Lower leg skin (tissue), 4 donors: ENCODE data around the gene ABLIM1. TPM values are rescaled to one million over a fixed set of nuclear protein-coding genes. Genes with fewer than 3 reads are reported as not detected.

Experiments used
- DNase-seq, 2 donors: peaks; one replicate each; pipeline ENCODE4 v3.0.0-alpha.2; 2019; ENCODE audit warnings: low spot score in 2 of 2
- H3K4me3 ChIP-seq: fragments of 200-600 bp; sonication (generic); 2 replicates; pipeline ENCODE4 v1.5.1; 2017; ENCODE audit warnings: mild to moderate bottlenecking, low read depth; ENCODE audit not compliant: poor library complexity, severe bottlenecking
- POLR2A ChIP-seq, 2 donors: fragments of 450-650 bp; IDR thresholded peaks; one replicate each; pipeline ENCODE4 v1.6.1; 2016 to 2017; ENCODE audit warnings: antibody characterized with exemption in 2 of 2, mild to moderate bottlenecking in 1 of 2, moderate library complexity in 1 of 2
- WGBS, 2 donors: methylation state at CpG; one replicate each; pipeline ENCODE4 v1.1.5; 2018; 5-methylcytosine and 5-hydroxymethylcytosine counted together
- intact Hi-C: fragments of 100-400 bp; cut with DNase I; formaldehyde crosslinking; loops from one replicate; pipeline ENCODE4 v1.15.0; 2023; ENCODE audit warnings: low total_unique reads
- total RNA-seq, 4 donors: library from RNA; depleted of rRNA; stranded (reverse); fragments of >200 nt; gene quantifications; one replicate each; pipeline ENCODE4 v1.1.0, GENCODE V29; 2016
- TF ChIP-seq, protein P1 (sequence below), 3 donors: fragments of 450-650 bp; IDR thresholded peaks; one replicate each; pipeline ENCODE4 v1.5.1; 2016; ENCODE audit warnings: antibody characterized with exemption in 3 of 3, mild to moderate bottlenecking in 3 of 3, moderate library complexity in 2 of 3

ABLIM1 gene
- total RNA-seq, 4 donors from 2014 or later: 171 to 258 (median 209) TPM

DNA sequence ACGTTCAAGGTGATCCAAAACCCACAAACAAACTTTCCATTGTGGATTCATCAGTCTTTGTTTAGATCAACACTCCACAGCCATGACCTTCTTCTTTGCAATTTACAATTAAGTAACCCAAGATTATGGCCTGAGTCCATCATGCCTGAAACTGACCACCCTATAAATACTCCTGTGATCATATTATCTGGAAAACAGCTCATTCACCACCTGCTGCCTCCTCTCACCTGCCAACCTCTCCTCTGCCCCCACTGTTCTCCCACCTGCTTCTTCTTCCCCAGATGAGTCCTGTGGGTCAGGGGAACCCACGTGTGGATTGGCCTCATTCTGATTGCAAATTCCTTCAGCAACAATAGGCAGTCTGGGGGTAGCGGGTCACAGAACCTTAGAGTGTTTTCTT is 81.4 kb downstream of the ABLIM1 start:
- TF ChIP-seq, protein P1, sequence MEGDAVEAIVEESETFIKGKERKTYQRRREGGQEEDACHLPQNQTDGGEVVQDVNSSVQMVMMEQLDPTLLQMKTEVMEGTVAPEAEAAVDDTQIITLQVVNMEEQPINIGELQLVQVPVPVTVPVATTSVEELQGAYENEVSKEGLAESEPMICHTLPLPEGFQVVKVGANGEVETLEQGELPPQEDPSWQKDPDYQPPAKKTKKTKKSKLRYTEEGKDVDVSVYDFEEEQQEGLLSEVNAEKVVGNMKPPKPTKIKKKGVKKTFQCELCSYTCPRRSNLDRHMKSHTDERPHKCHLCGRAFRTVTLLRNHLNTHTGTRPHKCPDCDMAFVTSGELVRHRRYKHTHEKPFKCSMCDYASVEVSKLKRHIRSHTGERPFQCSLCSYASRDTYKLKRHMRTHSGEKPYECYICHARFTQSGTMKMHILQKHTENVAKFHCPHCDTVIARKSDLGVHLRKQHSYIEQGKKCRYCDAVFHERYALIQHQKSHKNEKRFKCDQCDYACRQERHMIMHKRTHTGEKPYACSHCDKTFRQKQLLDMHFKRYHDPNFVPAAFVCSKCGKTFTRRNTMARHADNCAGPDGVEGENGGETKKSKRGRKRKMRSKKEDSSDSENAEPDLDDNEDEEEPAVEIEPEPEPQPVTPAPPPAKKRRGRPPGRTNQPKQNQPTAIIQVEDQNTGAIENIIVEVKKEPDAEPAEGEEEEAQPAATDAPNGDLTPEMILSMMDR (IDR thresholded peaks at IDR 0.05): no peak
- no peak for TF ChIP-seq POLR2A (IDR thresholded peaks at IDR 0.05)
- DNase-seq: no peak
- WGBS, 2 donors: 69 to 79% methylated on average over 3 of the region's 3 CpGs
- H3K4me3 ChIP-seq: no peak overlapping the region
- intact Hi-C loops: no loop called here

DNA sequence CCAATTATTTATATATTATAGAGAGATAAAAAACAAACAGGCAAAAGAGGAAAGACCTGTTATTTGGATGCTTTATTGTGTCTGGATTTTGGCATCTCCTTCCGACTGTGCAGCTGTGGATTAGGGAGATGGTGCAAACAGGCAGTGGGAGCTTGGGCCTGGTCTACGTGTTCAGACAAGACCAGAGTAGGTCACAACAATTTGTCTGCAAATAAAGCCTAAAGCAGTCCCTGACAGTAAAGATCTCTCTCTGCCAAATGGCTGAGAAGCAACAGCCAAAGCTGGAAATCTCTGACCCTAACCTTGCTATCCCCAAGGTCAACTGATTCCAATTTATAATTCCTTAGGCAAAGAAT is 82.0 kb downstream of the ABLIM1 start:
- TF ChIP-seq POLR2A (IDR thresholded peaks at IDR 0.05): no peak
- TF ChIP-seq, protein P1 (IDR thresholded peaks at IDR 0.05): no peak
- DNase-seq: no peak
- H3K4me3 ChIP-seq: no peak overlapping the region
- intact Hi-C loops: no loop called here
- WGBS, 2 donors: 38 to 39% methylated on average over 2 of the region's 2 CpGs

DNA sequence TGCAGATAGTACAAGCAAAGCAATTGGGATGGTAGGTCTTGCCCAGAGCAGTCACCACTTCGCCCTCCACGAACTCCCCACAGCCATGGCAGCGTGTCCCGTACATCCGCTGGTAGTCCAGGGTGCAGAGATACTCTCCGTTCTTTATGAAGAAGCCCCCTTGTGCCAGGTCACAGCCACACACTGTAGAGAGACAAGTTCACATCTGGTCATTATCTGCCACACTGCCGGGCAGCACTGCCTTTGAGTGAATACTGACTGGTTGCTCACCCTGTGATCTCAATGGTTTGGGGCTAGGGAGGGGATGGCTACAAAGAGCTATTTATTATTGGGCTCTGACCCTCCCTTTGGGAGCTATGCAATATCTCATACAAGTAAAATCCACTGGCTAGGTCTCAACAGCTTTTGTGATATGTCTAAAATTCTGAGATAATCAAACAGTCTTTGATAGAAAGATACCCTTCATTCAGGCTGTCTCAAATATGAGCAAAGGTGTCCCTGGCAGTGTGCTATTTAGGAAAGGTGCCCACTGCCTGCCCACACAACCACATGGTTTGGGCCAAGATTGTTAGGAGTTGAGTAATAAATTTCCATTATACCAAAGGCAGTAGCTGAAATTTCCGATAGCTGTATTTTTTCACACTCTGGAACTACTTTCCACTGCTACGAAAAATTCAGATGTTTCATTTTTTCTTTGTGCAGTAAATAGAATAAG is 82.5 kb downstream of the ABLIM1 start:
- intact Hi-C loops: no loop called here
- H3K4me3 ChIP-seq: no peak overlapping the region
- WGBS, 2 donors: 66 to 69% methylated on average over 9 of the region's 9 CpGs
- DNase-seq: no peak
- no peak for TF ChIP-seq POLR2A (IDR thresholded peaks at IDR 0.05)
- TF ChIP-seq, protein P1 (IDR thresholded peaks at IDR 0.05): no peak

DNA sequence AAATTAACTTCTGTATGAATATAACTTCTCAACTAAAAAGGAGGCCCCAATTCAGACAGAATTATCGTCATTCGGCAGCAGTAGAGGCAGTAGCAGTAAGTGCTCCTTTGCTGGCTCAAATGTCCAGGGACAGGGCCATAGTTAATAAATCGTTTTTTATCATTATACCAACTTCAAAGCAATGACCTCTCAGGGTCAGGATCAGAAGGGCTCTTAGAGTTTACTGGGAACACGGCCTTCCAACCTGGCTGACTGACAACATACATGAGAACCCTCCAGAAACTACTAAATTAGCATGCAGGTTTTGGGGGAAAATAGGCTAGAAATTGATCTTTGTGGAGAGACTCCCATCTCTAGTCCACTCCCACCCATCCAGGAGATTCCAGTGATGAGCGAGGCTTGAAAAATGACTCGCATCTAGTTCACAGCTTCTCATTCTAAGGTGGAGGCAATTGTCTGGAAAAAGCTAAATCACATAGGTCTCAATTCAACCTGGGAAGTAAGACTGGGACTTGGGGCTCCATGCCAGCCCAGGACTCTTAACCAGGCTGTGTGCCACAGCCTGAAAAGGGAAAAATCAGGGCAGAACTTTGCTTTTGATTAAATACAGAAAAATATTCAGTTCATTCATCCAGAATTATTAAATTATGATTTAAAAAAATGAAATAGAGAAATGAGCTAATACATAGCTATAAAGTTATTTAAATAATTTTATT is 84.6 kb downstream of the ABLIM1 start:
- 82 to 83% methylated on average over 6 of the region's 6 CpGs for WGBS, 2 donors
- TF ChIP-seq, protein P1 (IDR thresholded peaks at IDR 0.05): no peak
- TF ChIP-seq POLR2A (IDR thresholded peaks at IDR 0.05): no peak
- DNase-seq: no peak
- intact Hi-C loops: no loop called here
- H3K4me3 ChIP-seq: no peak overlapping the region

DNA sequence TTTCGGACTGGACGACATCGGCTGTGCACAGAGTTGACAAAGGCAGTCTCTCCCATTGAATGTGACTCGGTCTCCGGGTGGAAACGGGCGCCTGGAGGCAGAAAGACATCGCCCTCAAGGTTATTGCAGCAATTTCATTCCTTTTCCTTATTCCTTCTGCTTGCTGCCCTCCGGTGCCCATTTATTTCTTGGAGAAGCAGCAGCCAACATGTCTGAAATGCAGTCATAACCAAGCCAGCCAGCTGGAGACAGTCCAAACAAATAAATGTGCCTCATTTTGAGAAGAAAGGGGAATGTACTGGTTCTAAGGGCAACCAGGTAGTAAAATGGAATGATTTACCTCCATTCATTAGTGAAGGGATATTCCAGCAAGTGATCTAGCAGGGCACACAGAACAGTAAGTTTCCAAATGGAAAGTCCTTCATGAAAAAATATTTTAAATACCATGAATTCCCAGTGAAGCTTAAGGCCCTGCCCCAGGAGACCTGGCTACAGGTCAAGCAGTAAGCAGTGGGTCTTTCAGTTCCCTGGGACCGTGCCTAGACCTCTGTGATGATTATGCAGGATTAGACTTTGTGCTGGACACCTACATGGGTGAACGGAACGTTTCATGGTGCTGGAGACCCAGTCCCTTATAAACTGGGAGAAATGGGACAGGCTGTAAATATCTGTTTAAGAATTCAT is 86.6 kb downstream of the ABLIM1 start:
- intact Hi-C loops: no loop called here
- no peak for DNase-seq
- no peak overlapping the region for H3K4me3 ChIP-seq
- WGBS, 2 donors: 56 to 68% methylated on average over 12 of the region's 12 CpGs
- TF ChIP-seq, protein P1 (IDR thresholded peaks at IDR 0.05): no peak
- TF ChIP-seq POLR2A (IDR thresholded peaks at IDR 0.05): no peak
